Parathyroid adenoma (tissue), 2 donors: ENCODE measurements around the gene EHBP1L1.
A peak's percentile ranks its signal among the peaks of the same experiment; 100 is the strongest.

Experiments
- H2AFZ ChIP-seq: fragments of 300-600 bp; sonication (generic); one replicate; pipeline ENCODE4 v1.7.0; 2017; ENCODE audit warnings: antibody characterized with exemption, mild to moderate bottlenecking
- H3K27ac ChIP-seq: fragments of 300-600 bp; sonication (generic); one replicate; pipeline ENCODE4 v1.7.0; 2017
- H3K27me3 ChIP-seq: fragments of 300-600 bp; sonication (generic); one replicate; pipeline ENCODE4 v1.7.0; 2017; ENCODE audit warnings: low read length; ENCODE audit not compliant: control insufficient read depth, insufficient read depth
- H3K36me3 ChIP-seq: fragments of 300-600 bp; sonication (generic); one replicate; pipeline ENCODE4 v1.7.0; 2017; ENCODE audit warnings: low read length; ENCODE audit not compliant: control insufficient read depth, insufficient read depth
- H3K4me1 ChIP-seq: fragments of 300-600 bp; sonication (generic); one replicate; pipeline ENCODE4 v1.7.0; 2017; ENCODE audit warnings: control low read depth
- H3K4me2 ChIP-seq: fragments of 300-600 bp; sonication (generic); one replicate; pipeline ENCODE4 v1.7.0; 2017; ENCODE audit warnings: low read length
- H3K4me3 ChIP-seq: fragments of 300-600 bp; sonication (generic); one replicate; pipeline ENCODE4 v1.7.0; 2017; ENCODE audit warnings: low read depth, low read length
- H3K79me2 ChIP-seq: fragments of 300-600 bp; sonication (generic); one replicate; pipeline ENCODE4 v1.7.0; 2017; ENCODE audit warnings: control low read depth
- H3K9ac ChIP-seq: fragments of 300-600 bp; sonication (generic); one replicate; pipeline ENCODE4 v1.7.0; 2017; ENCODE audit warnings: mild to moderate bottlenecking
- H3K9me3 ChIP-seq: fragments of 300-600 bp; sonication (generic); one replicate; pipeline ENCODE4 v1.7.0; 2017; ENCODE audit warnings: low read length; ENCODE audit not compliant: control insufficient read depth
- CTCF ChIP-seq: fragments of 300-600 bp; sonication (generic); IDR thresholded peaks from one replicate; pipeline ENCODE4 v1.7.0; 2017; ENCODE audit warnings: antibody characterized with exemption, mild to moderate bottlenecking
- donor health status: primary hyperparathyroidism.

Gene EHBP1L1

GRCh38 chr11:65574811-65575567, 864 bp upstream of the EHBP1L1 start:
- no peak for TF ChIP-seq CTCF
- H3K4me1 ChIP-seq, result peaks cover 10% of the 10 kb centered on the region
- no peak overlapping the region for H3K9ac ChIP-seq
- H3K9me3 ChIP-seq, result no peaks in the 10 kb centered on the region
- H3K4me3 ChIP-seq, result peak overlapping the region; percentile 49
- no peak overlapping the region for H2AFZ ChIP-seq
- H3K79me2 ChIP-seq, result no peaks in the 10 kb centered on the region
- H3K36me3 ChIP-seq, result no peaks in the 10 kb centered on the region
- peak overlapping the region; percentile 90 for H3K27ac ChIP-seq
- H3K4me2 ChIP-seq, result peak overlapping the region; percentile 68
- H3K27me3 ChIP-seq, result no peaks in the 10 kb centered on the region

- no peaks in the 10 kb centered on the region for H3K27me3 ChIP-seq
- H3K4me3 ChIP-seq, result peak overlapping the region; percentile 33
- peak overlapping the region; percentile 26 for H3K27ac ChIP-seq
- H3K4me2 ChIP-seq, result peak overlapping the region; percentile 63
- H3K36me3 ChIP-seq, result no peaks in the 10 kb centered on the region
- H3K79me2 ChIP-seq, result no peaks in the 10 kb centered on the region
- no peak overlapping the region for H2AFZ ChIP-seq
- no peak overlapping the region for H3K9ac ChIP-seq
- peaks cover 5% of the 10 kb centered on the region for H3K4me1 ChIP-seq
- no peaks in the 10 kb centered on the region for H3K9me3 ChIP-seq
- no peak for TF ChIP-seq CTCF
Measured at GRCh38 chr11:65576232-65576866, 496 bp downstream of the EHBP1L1 start.

- H3K27me3 ChIP-seq, result no peaks in the 10 kb centered on the region
- peak overlapping the region; percentile 33 for H3K4me3 ChIP-seq
- H3K9me3 ChIP-seq, result no peaks in the 10 kb centered on the region
- no peaks in the 10 kb centered on the region for H3K36me3 ChIP-seq
- TF ChIP-seq CTCF, result no peak
- H2AFZ ChIP-seq, result no peak overlapping the region
- H3K4me2 ChIP-seq, result peak overlapping the region; percentile 63
- peak overlapping the region; percentile 26 for H3K27ac ChIP-seq
- H3K79me2 ChIP-seq, result no peaks in the 10 kb centered on the region
- no peak overlapping the region for H3K9ac ChIP-seq
- peaks cover 3% of the 10 kb centered on the region for H3K4me1 ChIP-seq
Measured at GRCh38 chr11:65576867-65577755, 1.3 kb downstream of the EHBP1L1 start.

- no peak overlapping the region for H3K4me2 ChIP-seq
- no peaks in the 10 kb centered on the region for H3K9me3 ChIP-seq
- H3K27ac ChIP-seq, result no peak overlapping the region
- H2AFZ ChIP-seq, result no peak overlapping the region
- H3K27me3 ChIP-seq, result no peaks in the 10 kb centered on the region
- no peak for TF ChIP-seq CTCF
- H3K79me2 ChIP-seq, result no peaks in the 10 kb centered on the region
- no peak overlapping the region for H3K9ac ChIP-seq
- no peak overlapping the region for H3K4me3 ChIP-seq
- H3K4me1 ChIP-seq, result peaks cover 3% of the 10 kb centered on the region
- H3K36me3 ChIP-seq, result no peaks in the 10 kb centered on the region
Measured at GRCh38 chr11:65577756-65578109, 1.9 kb downstream of the EHBP1L1 start.
